ENCODE data around the gene RFT1.

RFT1 gene

GRCh38 chr3:53150247-53151085, 20.2 kb upstream of the RFT1 start:
- DNase-seq (ENCODE audit: low read depth in 2 of 2): no peak

GRCh38 chr3:53149699-53150098, 19.5 kb upstream of the RFT1 start:
- no peak for DNase-seq (ENCODE audit: low read depth in 2 of 2)

- no peak for DNase-seq (ENCODE audit: low read depth in 2 of 2)
These were observed 18.9 kb upstream of the RFT1 start for GRCh38 chr3:53149006-53149690.

GRCh38 chr3:53147903-53148400, 17.7 kb upstream of the RFT1 start:
- no peak for DNase-seq (ENCODE audit: low read depth in 2 of 2)

- no peak for DNase-seq (ENCODE audit: low read depth in 2 of 2)
These were observed 17.1 kb upstream of the RFT1 start for GRCh38 chr3:53147151-53147902.

- no peak for DNase-seq (ENCODE audit: low read depth in 2 of 2)
These were observed 16.2 kb upstream of the RFT1 start for GRCh38 chr3:53146319-53146891.

- DNase-seq (ENCODE audit: low read depth in 2 of 2): no peak
These were observed 15.5 kb upstream of the RFT1 start for GRCh38 chr3:53145713-53146080.

- no peak for DNase-seq (ENCODE audit: low read depth in 2 of 2)
These were observed 14.9 kb upstream of the RFT1 start for GRCh38 chr3:53144862-53145712.

- no peak for DNase-seq (ENCODE audit: low read depth in 2 of 2)
These were observed 14.2 kb upstream of the RFT1 start for GRCh38 chr3:53144446-53144845.

- DNase-seq (ENCODE audit: low read depth in 2 of 2): no peak
These were observed 12.8 kb upstream of the RFT1 start for GRCh38 chr3:53142986-53143385.

GRCh38 chr3:53140847-53141845, 10.9 kb upstream of the RFT1 start:
- no peak for DNase-seq (ENCODE audit: low read depth in 2 of 2)

GRCh38 chr3:53139906-53140846, 9.9 kb upstream of the RFT1 start:
- no peak for DNase-seq (ENCODE audit: low read depth in 2 of 2)

GRCh38 chr3:53137835-53138446, 7.7 kb upstream of the RFT1 start:
- DNase-seq (ENCODE audit: low read depth in 2 of 2): no peak

GRCh38 chr3:53137221-53137620, 7.0 kb upstream of the RFT1 start:
- DNase-seq (ENCODE audit: low read depth in 2 of 2): no peak

- peak; percentile 44 to 49 for DNase-seq (ENCODE audit: low read depth in 2 of 2)
These were observed 4.5 kb upstream of the RFT1 start for GRCh38 chr3:53134631-53135232.

GRCh38 chr3:53132347-53132746, 2.1 kb upstream of the RFT1 start:
- DNase-seq (ENCODE audit: low read depth in 2 of 2): no peak

- DNase-seq (ENCODE audit: low read depth in 2 of 2): no peak
These were observed 861 bp upstream of the RFT1 start for GRCh38 chr3:53131096-53131495.

- DNase-seq (ENCODE audit: low read depth in 2 of 2): no peak
These were observed 891 bp downstream of the RFT1 start for GRCh38 chr3:53129344-53129743.
